Pons (tissue), 1 donor: ENCODE data around the gene TAS1R3.
"Not testable (repeated sequence)": the region's sequence is repeated elsewhere in the genome, so short reads cannot be mapped to it uniquely, and the experiment has no call there.

Experiments used
- DNase-seq: peaks from one replicate; pipeline ENCODE4 v3.0.0-alpha.2; 2016; ENCODE audit warnings: low spot score

The TAS1R3 gene

GRCh38 chr1:1354271-1355247 is 23.5 kb downstream of the TAS1R3 start:
- no peak for DNase-seq

- no peak for DNase-seq
These were observed 24.3 kb downstream of the TAS1R3 start for GRCh38 chr1:1355416-1355815.

GRCh38 chr1:1356166-1356795 is 25.2 kb downstream of the TAS1R3 start:
- no peak for DNase-seq

- DNase-seq, result no peak
These were observed 25.8 kb downstream of the TAS1R3 start for GRCh38 chr1:1356796-1357401.

DNA sequence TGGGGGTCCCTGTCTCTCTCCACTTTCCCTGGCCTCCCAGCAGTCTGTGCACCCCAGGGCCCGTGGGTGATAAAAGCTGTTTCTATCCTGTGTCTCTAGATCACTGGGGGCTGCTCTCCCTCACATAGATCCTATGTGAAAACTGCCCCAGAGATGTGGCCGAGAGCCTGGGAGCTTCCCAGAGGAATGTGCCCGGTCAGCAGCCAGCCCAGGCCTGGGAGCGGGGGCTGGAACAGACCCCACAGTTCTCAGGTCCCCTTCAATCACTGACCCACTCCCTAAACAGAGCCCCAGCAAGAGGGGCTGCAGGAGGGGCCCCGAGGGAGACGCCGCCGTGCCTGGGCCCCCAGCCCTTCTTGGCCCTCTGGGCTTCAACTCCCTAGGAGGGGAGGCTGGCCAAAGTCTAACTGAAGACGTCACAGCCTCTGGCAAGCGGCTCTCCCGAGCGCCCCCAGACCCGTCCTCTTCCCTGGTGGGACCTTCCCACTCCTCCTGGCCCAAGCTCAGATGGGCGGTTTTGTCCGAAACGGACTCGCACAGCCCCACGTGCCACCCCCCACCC is 26.9 kb downstream of the TAS1R3 start:
- DNase-seq, result no peak

DNA sequence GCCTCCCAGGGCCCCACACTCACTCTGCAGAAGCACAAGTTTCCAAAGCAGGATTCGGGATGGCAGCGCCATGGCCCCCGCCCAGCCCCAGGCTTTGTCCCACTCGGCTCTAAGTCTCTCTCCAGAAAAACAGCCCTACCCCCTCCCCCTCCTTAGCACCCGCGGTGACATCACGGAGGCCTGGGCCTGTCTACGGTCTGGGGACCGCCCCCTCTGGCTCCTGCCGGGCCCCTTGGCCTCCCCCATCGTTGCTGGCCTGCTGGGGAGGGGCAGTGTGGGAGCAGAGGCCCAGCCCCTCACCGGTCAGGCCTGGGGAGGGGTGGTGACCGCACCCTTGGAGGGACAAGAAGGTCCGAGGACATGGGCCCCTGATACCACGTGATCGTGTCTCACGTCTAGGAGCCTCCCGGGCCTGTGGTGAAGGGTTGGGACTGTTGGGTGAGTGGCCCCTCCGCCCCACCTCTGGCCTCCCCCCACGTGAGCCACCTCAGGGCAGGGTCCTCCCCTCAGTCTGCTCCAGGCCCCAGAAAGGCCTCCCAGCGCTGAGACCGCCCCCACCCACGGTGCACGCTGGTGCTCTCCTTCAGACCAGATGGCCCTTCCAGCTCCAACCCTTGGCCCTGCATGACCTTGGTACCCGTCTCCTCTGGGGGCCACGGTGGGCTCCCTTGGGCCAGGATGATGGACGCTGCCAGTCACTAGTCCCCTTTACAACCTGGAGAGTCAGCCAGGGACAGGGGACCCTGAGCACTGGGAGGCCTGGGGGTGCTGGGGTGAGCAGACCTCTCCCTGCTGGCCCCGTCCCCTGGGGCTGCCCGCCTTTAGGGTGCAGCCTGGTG is 27.6 kb downstream of the TAS1R3 start, which contains the start of gene MXRA8:
MXRA8 (minus strand) TSS at position 123 of the 839 bp plus-strand sequence; CDS start at position 72, 51 bp downstream.
- no peak for DNase-seq

DNA sequence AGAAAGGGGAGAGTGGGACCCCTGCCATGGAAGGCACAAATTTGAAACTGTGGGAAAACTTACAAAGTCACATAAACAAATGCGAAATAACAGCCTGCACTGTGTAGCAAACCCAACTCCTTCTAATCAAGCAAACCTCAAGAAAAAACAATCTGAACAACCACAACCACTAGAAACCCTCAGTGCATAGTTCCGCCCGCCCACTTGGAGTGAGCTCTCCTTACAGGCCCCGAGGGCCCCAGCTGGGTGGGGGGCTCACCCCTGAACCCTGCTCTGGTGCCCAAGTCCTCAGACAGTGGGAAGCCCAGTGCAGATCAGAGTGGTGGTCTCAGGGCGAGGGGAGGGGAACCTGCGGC is 28.2 kb downstream of the TAS1R3 start:
- no peak for DNase-seq

DNA sequence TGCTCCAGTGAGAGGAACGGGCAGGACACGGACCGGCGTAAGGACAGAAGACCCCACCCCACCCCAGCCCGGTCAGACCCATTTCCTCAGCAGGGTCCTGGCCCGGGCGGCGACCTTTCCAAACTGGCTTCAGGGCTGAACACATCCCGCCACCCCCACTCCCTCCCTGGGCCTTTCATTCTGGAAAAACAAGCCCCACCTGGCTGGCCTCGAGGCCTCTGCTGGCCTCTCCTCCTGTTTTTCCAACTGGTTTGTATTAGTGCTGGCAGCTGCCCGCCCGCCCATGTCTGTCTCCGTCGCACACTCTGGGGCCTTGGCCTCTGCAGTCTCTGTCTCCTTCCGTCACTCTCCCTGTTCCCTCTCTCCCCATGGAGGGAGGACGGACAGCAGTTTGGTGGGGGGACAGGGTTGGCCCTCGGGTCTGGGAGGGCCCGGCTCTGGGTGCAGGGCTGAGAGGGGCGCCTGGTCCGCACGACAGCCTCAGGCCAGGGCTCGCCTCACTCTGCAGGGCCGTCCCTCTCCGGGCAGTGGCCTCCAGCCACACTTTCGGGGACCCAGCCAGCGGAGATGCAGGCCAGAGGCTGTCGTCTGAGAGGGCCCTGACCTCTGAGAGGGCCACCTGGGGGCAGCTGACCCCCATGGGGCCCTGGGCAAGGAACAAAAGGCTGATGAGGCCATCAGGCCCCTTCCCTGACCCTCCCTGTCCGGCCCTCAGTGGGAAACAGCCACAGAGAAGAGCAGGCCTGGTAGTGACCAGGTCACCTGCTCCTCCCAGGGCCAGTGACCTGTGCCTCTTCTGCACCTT is 28.8 kb downstream of the TAS1R3 start:
- no peak for DNase-seq

DNA sequence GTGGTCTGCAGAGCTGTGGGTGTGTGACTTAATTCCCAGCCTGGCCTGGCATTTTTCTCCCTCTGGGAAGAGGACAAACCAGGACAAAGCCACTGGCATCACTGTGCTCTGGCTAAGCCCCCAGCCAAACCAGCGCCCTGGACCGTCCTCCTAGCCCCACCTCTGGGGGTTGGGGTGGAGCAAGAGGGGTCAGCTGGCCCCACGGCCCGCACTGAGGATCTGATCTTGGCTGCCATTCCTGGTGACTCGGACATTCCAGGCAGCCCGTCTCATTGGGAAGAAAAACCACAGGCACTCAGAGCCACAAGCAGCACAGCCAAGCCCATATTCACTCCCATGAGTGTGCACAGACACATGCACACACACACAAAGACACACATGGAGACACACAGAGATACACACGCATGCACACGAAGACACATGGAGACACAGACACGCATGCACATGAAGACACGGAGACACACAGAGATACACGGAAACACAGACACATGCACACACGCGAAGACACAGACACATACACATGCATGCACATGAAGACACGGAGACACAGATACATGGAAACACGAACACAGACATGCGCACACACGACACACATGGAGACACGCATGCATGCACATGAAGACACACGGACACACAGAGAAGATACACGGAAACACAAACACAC is 29.6 kb downstream of the TAS1R3 start:
- DNase-seq, result no peak

GRCh38 chr1:1361233-1361981 is 30.3 kb downstream of the TAS1R3 start:
- no peak for DNase-seq

GRCh38 chr1:1361982-1362423 is 30.9 kb downstream of the TAS1R3 start:
- DNase-seq, result no peak

GRCh38 chr1:1364266-1364665 is 33.2 kb downstream of the TAS1R3 start:
- no peak for DNase-seq

GRCh38 chr1:1365875-1366698 is 35.0 kb downstream of the TAS1R3 start:
- DNase-seq, result no peak

GRCh38 chr1:1366699-1367066 is 35.6 kb downstream of the TAS1R3 start:
- DNase-seq, result no peak

- no peak for DNase-seq
These were observed 36.2 kb downstream of the TAS1R3 start for GRCh38 chr1:1367315-1367714.

DNA sequence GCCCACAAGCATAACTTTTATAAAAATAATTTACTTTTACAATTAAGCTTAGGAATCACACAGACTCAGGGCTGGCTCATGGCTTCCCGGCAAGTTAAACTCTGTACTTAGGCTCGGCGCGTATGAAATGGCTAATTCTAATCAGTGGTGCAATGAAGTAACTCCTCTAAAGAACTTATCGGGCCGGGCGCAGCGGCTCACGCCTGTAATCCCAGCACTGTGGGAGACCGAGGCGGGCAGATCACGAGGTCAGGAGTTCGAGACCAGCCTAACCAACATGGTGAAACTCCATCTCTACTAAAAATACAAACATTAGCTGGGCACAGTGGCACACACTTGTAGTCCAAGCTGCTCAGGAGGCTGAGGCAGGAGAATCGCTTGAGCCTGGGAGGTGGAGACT is 39.0 kb downstream of the TAS1R3 start:
- DNase-seq, result not testable (repeated sequence)

GRCh38 chr1:1370771-1371300 is 39.8 kb downstream of the TAS1R3 start:
- DNase-seq, result no peak

GRCh38 chr1:1371364-1371745 is 40.3 kb downstream of the TAS1R3 start:
- DNase-seq, result no peak
